Keratinocyte (primary cell): ENCODE data around the gene ZCCHC18. TPM values are rescaled to one million over a fixed set of nuclear protein-coding genes. Genes with fewer than 3 reads are reported as not detected.

Experiments used
- DNase-seq: peaks from one replicate; pipeline ENCODE4 v3.0.0-alpha.2; 2011; ENCODE audit warnings: low read depth, missing footprints, low spot score
- FAIRE-seq: peaks from 2 replicates; lab custom pipeline; 2011; peaks lifted over from hg19 to GRCh38; lab: Jason Lieb, UNC
- H2AFZ ChIP-seq: 2 replicates; pipeline ENCODE4 v1.6.0; 2012; ENCODE audit warnings: low read length, control low read depth, inconsistent platforms; ENCODE audit not compliant: control insufficient read depth
- H3K27ac ChIP-seq: 2 replicates; pipeline ENCODE4 v1.5.1; 2011; ENCODE audit warnings: low read length; ENCODE audit not compliant: control insufficient read depth, insufficient read depth
- H3K27me3 ChIP-seq: 3 replicates; pipeline ENCODE4 v1.6.0; 2011; ENCODE audit warnings: low read length; ENCODE audit not compliant: control insufficient read depth, insufficient read depth; ENCODE audit errors: extremely low read depth
- H3K36me3 ChIP-seq, 2 experiments: 2 replicates in 1 of 2; 3 replicates in 1 of 2; pipeline ENCODE4 v1.5.1; 2011; ENCODE audit warnings: low read length in 2 of 2, mild to moderate bottlenecking in 1 of 2; ENCODE audit not compliant: control insufficient read depth in 2 of 2, insufficient read depth in 2 of 2; ENCODE audit errors: extremely low read depth in 1 of 2
- H3K4me1 ChIP-seq: 3 replicates; pipeline ENCODE4 v1.5.1; 2011; ENCODE audit warnings: low read length; ENCODE audit not compliant: control insufficient read depth, insufficient read depth; ENCODE audit errors: extremely low read depth
- H3K4me2 ChIP-seq: 3 replicates; pipeline ENCODE4 v1.6.0; 2011; ENCODE audit warnings: low read depth, low read length; ENCODE audit not compliant: control insufficient read depth, insufficient read depth; ENCODE audit errors: extremely low read depth
- H3K4me3 ChIP-seq, 3 experiments: fragments of 200-600 bp in 1 of 3; sonication (generic) in 1 of 3; 2 replicates in 2 of 3; 3 replicates in 1 of 3; pipeline ENCODE4 v1.5.1; 2011 to 2016; ENCODE audit warnings: low read length in 3 of 3, mild to moderate bottlenecking in 3 of 3, control low read depth in 2 of 3, inconsistent platforms in 1 of 3, low read depth in 1 of 3, mixed read lengths in 1 of 3, mixed run types in 1 of 3, moderate library complexity in 1 of 3; ENCODE audit not compliant: control insufficient read depth in 2 of 3, insufficient read depth in 2 of 3; ENCODE audit errors: extremely low read depth in 1 of 3
- H3K79me2 ChIP-seq: 2 replicates; pipeline ENCODE4 v1.6.0; 2012; ENCODE audit warnings: low read length; ENCODE audit not compliant: control insufficient read depth, insufficient read depth
- H3K9ac ChIP-seq: 3 replicates; pipeline ENCODE4 v1.6.0; 2011; ENCODE audit warnings: low read length; ENCODE audit not compliant: control insufficient read depth, insufficient read depth; ENCODE audit errors: extremely low read depth
- H3K9me1 ChIP-seq: 3 replicates; pipeline ENCODE4 v1.6.0; 2011; ENCODE audit warnings: low read length; ENCODE audit not compliant: control insufficient read depth, insufficient read depth; ENCODE audit errors: extremely low read depth
- H3K9me3 ChIP-seq: 2 replicates; pipeline ENCODE4 v1.5.1; 2012; ENCODE audit warnings: low read depth, low read length; ENCODE audit not compliant: control insufficient read depth
- H4K20me1 ChIP-seq: 3 replicates; pipeline ENCODE4 v1.6.0; 2011; ENCODE audit warnings: low read length; ENCODE audit not compliant: control insufficient read depth, insufficient read depth; ENCODE audit errors: extremely low read depth
- CTCF ChIP-seq, 3 experiments: IDR thresholded peaks in 1 of 3; conservative IDR thresholded peaks in 1 of 3; optimal IDR thresholded peaks in 1 of 3; 2 replicates in 2 of 3; 3 replicates in 1 of 3; pipeline versions ENCODE3 to v1.5.1; 2011; ENCODE audit warnings: low read length in 3 of 3, mild to moderate bottlenecking in 3 of 3, moderate library complexity in 2 of 3, control low read depth in 1 of 3, inconsistent platforms in 1 of 3; ENCODE audit not compliant: insufficient read depth in 2 of 3; ENCODE audit errors: extremely low read depth in 1 of 3
- EZH2 ChIP-seq: IDR thresholded peaks from one replicate; pipeline ENCODE4 v1.6.1; 2012; ENCODE audit warnings: inconsistent platforms, mild to moderate bottlenecking, low read length, moderate library complexity
- dilution Hi-C: fragments of 300-500 bp; cut with MboI; formaldehyde crosslinking; loops from one replicate; pipeline ENCODE4 v1.7.0; 2020; ENCODE audit warnings: low sequenced_read_pairs; ENCODE audit not compliant: extremely low pct_ligation_motif_present
- polyA plus RNA-seq, 5 experiments: library from polyadenylated mRNA; depleted of rRNA in 3 of 5; stranded (reverse) in 3 of 5; stranded (forward) in 1 of 5; unstranded in 1 of 5; fragments of >200 nt; gene quantifications; 1 replicate in 1 of 5; 2 replicates in 3 of 5; 3 replicates in 1 of 5; pipeline versions ENCODE4 v1.2.1 to v1.2.3, GENCODE V29; 2011 to 2012; ENCODE audit warnings: missing spikeins in 2 of 5, low read depth in 1 of 5, low replicate concordance in 1 of 5

The ZCCHC18 gene
- polyA plus RNA-seq, 1 donor (not counting 4 experiments of a cell fraction or from before 2014, with no cell fraction given), result not detected

- Histone ChIP-seq H3K9me1 (no peaks in the 10 kb centered on the region), H3K9ac (no peak overlapping the region), H2AFZ (no peak overlapping the region), H3K27me3 (no peaks in the 10 kb centered on the region), H3K4me3 (no peak overlapping the region), H3K36me3 (no peaks in the 10 kb centered on the region), H3K4me1 (no peaks in the 10 kb centered on the region), H3K79me2 (no peaks in the 10 kb centered on the region), H3K4me2 (no peak overlapping the region), H3K27ac (no peak overlapping the region), H4K20me1 (no peaks in the 10 kb centered on the region), H3K9me3 (no peaks in the 10 kb centered on the region)
- dilution Hi-C loops, result no loop called here
- no peak for FAIRE-seq
- no peak for TF ChIP-seq CTCF (optimal IDR thresholded peaks at IDR 0.05 in 1 of 3, IDR thresholded peaks at IDR 0.05 in 1 of 3, conservative IDR thresholded peaks at IDR 0.05 in 1 of 3; ENCODE audit: extremely low read depth in 1 of 3, insufficient read depth in 2 of 3, low read length in 3 of 3)
- no peak for TF ChIP-seq EZH2
- no peak for DNase-seq
These were observed 28.3 kb upstream of the ZCCHC18 start for GRCh38 chrX:104084063-104084462.

- Histone ChIP-seq H3K4me3 (no peak overlapping the region), H4K20me1 (no peaks in the 10 kb centered on the region), H3K27me3 (no peaks in the 10 kb centered on the region), H3K79me2 (no peaks in the 10 kb centered on the region), H3K9ac (no peak overlapping the region), H3K4me2 (no peak overlapping the region), H2AFZ (no peak overlapping the region), H3K9me1 (no peaks in the 10 kb centered on the region), H3K4me1 (no peaks in the 10 kb centered on the region), H3K27ac (no peak overlapping the region), H3K36me3 (no peaks in the 10 kb centered on the region), H3K9me3 (no peaks in the 10 kb centered on the region)
- FAIRE-seq, result no peak
- TF ChIP-seq EZH2, result no peak
- TF ChIP-seq CTCF (optimal IDR thresholded peaks at IDR 0.05 in 1 of 3, IDR thresholded peaks at IDR 0.05 in 1 of 3, conservative IDR thresholded peaks at IDR 0.05 in 1 of 3; ENCODE audit: extremely low read depth in 1 of 3, insufficient read depth in 2 of 3, low read length in 3 of 3), result no peak
- no peak for DNase-seq
- dilution Hi-C loops, result no loop called here
These were observed 27.6 kb upstream of the ZCCHC18 start for GRCh38 chrX:104084534-104085277.
